Measurements from ENCODE around the gene NMRK1. TPM values are rescaled to one million over a fixed set of nuclear protein-coding genes. Genes with fewer than 3 reads are reported as not detected.
A peak's percentile ranks its signal among the peaks of the same experiment; 100 is the strongest.

NMRK1 gene
- total RNA-seq, 4 donors from 2014 or later: 1.3 to 32.5 (median 15.6) TPM

DNA sequence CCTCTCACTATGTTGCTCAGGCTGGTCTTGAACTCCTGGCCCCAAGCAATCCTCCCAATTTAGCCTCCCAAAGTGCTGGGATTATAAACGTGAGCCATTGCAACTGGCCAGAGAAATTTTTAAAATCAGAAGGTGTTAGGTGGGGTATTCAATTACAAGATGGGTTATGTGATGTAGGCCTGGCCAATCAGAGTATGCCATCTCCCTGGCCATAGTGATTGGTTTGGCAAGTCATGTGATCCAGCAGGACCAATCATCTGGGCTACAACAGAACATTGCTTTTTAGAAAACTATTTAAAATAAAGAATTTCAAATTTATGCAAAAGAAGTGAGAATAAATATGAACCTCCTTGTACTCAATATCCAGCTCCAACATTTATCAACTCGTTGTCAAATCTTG is 22.4 kb downstream of the NMRK1 start:
- Histone ChIP-seq H3K9me3 (no peaks in the 10 kb centered on the region), H3K4me3 (no peak overlapping the region), H3K4me1 (no peaks in the 10 kb centered on the region), H3K36me3 (no peaks in the 10 kb centered on the region), H3K27me3 (no peaks in the 10 kb centered on the region), H3K27ac (no peak overlapping the region)
- intact Hi-C loops (cut with DNase I; ENCODE audit: low total_unique reads): loop anchor here (10.0 kb wide), 1 partner anchor 101 kb away; no protein-coding TSS in a partner anchor
- no peak for DNase-seq
- TF ChIP-seq POLR2A (IDR thresholded peaks at IDR 0.05): no peak

- TF ChIP-seq POLR2A (IDR thresholded peaks at IDR 0.05) (no peak), CTCF (IDR thresholded peaks at IDR 0.05) (no peak)
- DNase-seq: peak in 1 of 2 donors; percentile 41
- intact Hi-C loops (cut with DNase I; ENCODE audit: low total_unique reads): loop anchor here (10.0 kb wide), 1 partner anchor 100 kb away; no protein-coding TSS in a partner anchor
- Histone ChIP-seq H3K36me3 (no peaks in the 10 kb centered on the region), H3K4me3 (no peak overlapping the region), H3K4me1 (no peaks in the 10 kb centered on the region), H3K27ac (peak overlapping the region; percentile 30 to 56), H3K27me3 (no peaks in the 10 kb centered on the region), H3K9me3 (no peaks in the 10 kb centered on the region)
These were observed 23.5 kb downstream of the NMRK1 start for GRCh38 chr9:75064307-75065025.

- H3K36me3 ChIP-seq: no peaks in the 10 kb centered on the region
- H3K4me3 ChIP-seq: no peak overlapping the region
- no peaks in the 10 kb centered on the region for H3K27me3 ChIP-seq
- TF ChIP-seq CTCF (IDR thresholded peaks at IDR 0.05) (no peak), POLR2A (IDR thresholded peaks at IDR 0.05) (no peak)
- no peak for DNase-seq
- no peaks in the 10 kb centered on the region for H3K9me3 ChIP-seq
- no peaks in the 10 kb centered on the region for H3K4me1 ChIP-seq
- intact Hi-C loops (cut with DNase I; ENCODE audit: low total_unique reads): loop anchor here (10.0 kb wide), 1 partner anchor 99 kb away; no protein-coding TSS in a partner anchor
- peak overlapping the region; percentile 30 to 56 for H3K27ac ChIP-seq
These were observed 24.2 kb downstream of the NMRK1 start for GRCh38 chr9:75063556-75064305.

- no peak overlapping the region for H3K4me3 ChIP-seq
- H3K36me3 ChIP-seq: no peaks in the 10 kb centered on the region
- no peak for DNase-seq
- H3K9me3 ChIP-seq: no peaks in the 10 kb centered on the region
- intact Hi-C loops (cut with DNase I; ENCODE audit: low total_unique reads): loop anchor here (10.0 kb wide), 1 partner anchor 96 kb away; no protein-coding TSS in a partner anchor
- TF ChIP-seq POLR2A (IDR thresholded peaks at IDR 0.05) (no peak), CTCF (IDR thresholded peaks at IDR 0.05) (no peak)
- no peak overlapping the region for H3K27ac ChIP-seq
- no peaks in the 10 kb centered on the region for H3K27me3 ChIP-seq
- no peaks in the 10 kb centered on the region for H3K4me1 ChIP-seq
These were observed 26.8 kb downstream of the NMRK1 start for GRCh38 chr9:75061169-75061568.

DNA sequence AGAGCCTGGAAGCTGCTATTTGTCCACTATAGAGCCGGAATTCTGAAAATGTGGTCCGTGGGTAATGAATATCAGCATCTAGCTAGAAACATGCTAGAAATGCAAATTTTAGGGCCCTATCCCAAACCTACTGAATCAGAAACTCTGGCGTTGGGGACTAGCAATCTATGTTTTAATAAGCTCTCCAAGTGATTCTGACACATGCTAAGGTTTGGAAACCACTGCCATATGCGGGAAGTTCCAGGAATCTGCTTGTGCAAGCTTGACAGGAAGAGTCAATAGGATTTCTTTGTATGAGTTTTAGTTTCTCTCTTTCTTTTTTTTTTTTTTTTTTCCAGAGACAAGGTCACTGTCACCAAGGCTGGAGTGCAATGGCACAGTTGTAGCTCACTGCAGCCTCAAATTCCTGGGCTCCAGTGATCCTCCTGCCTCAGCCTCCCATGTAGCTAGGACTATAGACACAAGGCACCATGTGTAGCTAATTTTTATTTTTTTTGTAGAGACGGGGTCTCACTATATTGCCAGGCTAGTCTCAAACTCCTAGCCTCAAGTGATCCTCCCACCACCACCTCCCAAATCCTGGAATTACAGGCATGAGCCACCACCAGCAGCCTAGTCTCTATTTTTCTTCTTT is 33.5 kb downstream of the NMRK1 start:
- Histone ChIP-seq H3K4me3 (no peak overlapping the region), H3K27me3 (no peaks in the 10 kb centered on the region), H3K36me3 (no peaks in the 10 kb centered on the region), H3K9me3 (no peaks in the 10 kb centered on the region), H3K27ac (no peak overlapping the region), H3K4me1 (no peaks in the 10 kb centered on the region)
- TF ChIP-seq CTCF (IDR thresholded peaks at IDR 0.05): no peak
- TF ChIP-seq POLR2A (IDR thresholded peaks at IDR 0.05): no peak
- intact Hi-C loops (cut with DNase I; ENCODE audit: low total_unique reads): no loop called here
- no peak for DNase-seq

Data from uterus (tissue), 4 donors.